Measurements from ENCODE around the gene PPP2R3B. TPM values are rescaled to one million over a fixed set of nuclear protein-coding genes. Genes with fewer than 3 reads are reported as not detected.
A peak's percentile ranks its signal among the peaks of the same experiment; 100 is the strongest.

PPP2R3B gene, protein sequence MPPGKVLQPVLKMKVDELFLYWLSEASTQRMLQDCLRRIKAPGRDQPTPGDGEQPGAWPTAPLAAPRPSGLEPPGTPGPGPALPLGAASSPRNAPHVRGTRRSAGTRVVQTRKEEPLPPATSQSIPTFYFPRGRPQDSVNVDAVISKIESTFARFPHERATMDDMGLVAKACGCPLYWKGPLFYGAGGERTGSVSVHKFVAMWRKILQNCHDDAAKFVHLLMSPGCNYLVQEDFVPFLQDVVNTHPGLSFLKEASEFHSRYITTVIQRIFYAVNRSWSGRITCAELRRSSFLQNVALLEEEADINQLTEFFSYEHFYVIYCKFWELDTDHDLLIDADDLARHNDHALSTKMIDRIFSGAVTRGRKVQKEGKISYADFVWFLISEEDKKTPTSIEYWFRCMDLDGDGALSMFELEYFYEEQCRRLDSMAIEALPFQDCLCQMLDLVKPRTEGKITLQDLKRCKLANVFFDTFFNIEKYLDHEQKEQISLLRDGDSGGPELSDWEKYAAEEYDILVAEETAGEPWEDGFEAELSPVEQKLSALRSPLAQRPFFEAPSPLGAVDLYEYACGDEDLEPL
- polyA plus RNA-seq (2012; ENCODE audit: insufficient read length, low read depth): 50.4 TPM

DNA sequence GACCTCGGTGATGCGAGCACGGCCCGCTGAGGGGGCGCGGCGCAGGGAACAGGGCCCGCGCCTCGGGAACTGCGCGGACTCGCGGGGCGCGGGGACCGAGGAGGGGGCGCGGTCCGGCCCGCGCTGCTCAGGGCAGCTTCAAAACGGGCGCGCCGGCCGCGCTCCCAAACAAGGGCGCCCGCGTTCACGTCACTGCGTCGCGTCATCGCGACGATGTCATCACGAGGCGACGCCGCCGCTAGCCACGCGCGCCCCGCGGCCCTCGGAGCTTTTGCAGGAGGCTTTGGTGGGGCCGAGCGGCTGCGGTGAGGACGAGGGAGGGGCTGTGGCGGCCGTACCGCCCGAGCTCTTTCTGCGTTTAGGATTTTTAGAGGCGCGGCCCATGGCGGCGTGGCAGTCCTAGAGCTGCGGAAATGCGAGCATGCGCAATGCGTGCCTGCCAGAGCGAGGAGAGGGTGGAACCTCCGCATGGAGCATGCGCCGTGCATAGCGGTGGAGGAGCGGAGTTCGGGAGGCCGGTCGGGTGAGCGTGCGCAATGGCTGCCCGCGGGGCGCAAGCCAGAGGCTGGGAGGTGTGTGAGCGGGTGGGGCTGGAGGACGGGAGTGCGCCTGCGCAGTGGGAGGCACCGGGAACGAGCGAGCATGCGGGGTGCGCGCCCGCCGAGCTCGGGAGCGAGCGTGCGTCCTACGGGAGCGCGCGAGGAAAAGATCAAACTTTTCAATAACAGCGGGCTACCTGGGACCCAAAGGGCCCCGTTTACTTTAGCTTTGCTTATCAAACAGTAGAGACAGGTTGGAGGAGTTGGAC lies at the start of gene PPP2R3B:
TSS of gene PPP2R3B (minus strand) at position 140 of the 808 bp plus-strand sequence. CDS start 216 bp downstream, outside the sequence.
- TF ChIP-seq REST (IDR thresholded peaks at IDR 0.05; ENCODE audit: insufficient read depth in 1 of 2, low read depth in 2 of 2, low read length in 2 of 2) (peak; percentile 21 to 64; a peak in 1 of 4 replicates), SIN3A (IDR thresholded peaks at IDR 0.05; ENCODE audit: borderline replicate concordance, insufficient read depth, low read length) (peak; percentile 89; the same call in 1 of the 2 replicates), TAF1 (IDR thresholded peaks at IDR 0.05; ENCODE audit: borderline replicate concordance, insufficient read depth, low read length) (no peak; the same call in 1 of the 2 replicates), POLR2AphosphoS5 (IDR thresholded peaks at IDR 0.05; ENCODE audit: low read depth, low read length) (peak; percentile 86)

DNA sequence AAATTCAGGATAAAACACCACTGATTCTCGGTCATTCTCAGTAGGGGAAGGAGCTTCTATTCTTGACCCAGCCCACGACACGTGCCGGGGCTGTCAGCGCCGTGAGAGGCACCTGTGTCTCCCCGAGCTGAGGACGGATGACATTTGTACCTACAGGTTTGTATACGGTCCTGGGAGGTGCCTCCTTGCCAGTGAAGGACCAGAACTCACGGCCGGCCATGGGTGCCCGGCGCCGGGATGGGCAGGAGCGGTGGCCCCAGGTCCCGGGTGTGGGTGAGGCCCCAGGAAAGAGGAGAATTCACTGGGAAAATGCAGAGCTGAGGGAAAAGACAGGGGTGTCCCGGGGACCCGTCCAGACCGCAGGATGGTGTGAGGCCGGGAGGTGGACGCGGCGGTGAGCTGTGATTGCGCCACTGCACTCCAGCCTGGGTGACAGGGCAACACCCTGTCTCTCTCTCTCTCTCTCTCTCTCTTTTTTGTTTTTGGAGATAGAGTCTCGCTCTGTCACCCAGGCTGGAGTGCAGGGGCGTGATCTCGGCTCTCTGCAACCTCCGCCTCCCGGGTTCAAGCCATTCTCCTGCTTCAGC lies 48.9 kb upstream of the PPP2R3B start:
- no peak for TF ChIP-seq POLR2AphosphoS5 (IDR thresholded peaks at IDR 0.05; ENCODE audit: low read depth, low read length)
- TF ChIP-seq REST (IDR thresholded peaks at IDR 0.05; ENCODE audit: insufficient read depth in 1 of 2, low read depth in 2 of 2, low read length in 2 of 2): no peak
- TF ChIP-seq TAF1 (IDR thresholded peaks at IDR 0.05; ENCODE audit: borderline replicate concordance, insufficient read depth, low read length): no peak
- no peak for TF ChIP-seq FOXP2 (optimal IDR thresholded peaks at IDR 0.05; ENCODE audit: borderline replicate concordance, extremely low read depth, extremely low read length, insufficient read depth)
- TF ChIP-seq SIN3A (IDR thresholded peaks at IDR 0.05; ENCODE audit: borderline replicate concordance, insufficient read depth, low read length): no peak

GRCh38 chrX:434946-435345 lies 48.2 kb upstream of the PPP2R3B start:
- TF ChIP-seq SIN3A (IDR thresholded peaks at IDR 0.05; ENCODE audit: borderline replicate concordance, insufficient read depth, low read length) (no peak), POLR2AphosphoS5 (IDR thresholded peaks at IDR 0.05; ENCODE audit: low read depth, low read length) (no peak), REST (IDR thresholded peaks at IDR 0.05; ENCODE audit: insufficient read depth in 1 of 2, low read depth in 2 of 2, low read length in 2 of 2) (no peak), TAF1 (IDR thresholded peaks at IDR 0.05; ENCODE audit: borderline replicate concordance, insufficient read depth, low read length) (no peak), FOXP2 (optimal IDR thresholded peaks at IDR 0.05; ENCODE audit: borderline replicate concordance, extremely low read depth, extremely low read length, insufficient read depth) (no peak)

GRCh38 chrX:433771-434170 lies 47.1 kb upstream of the PPP2R3B start:
- TF ChIP-seq POLR2AphosphoS5 (IDR thresholded peaks at IDR 0.05; ENCODE audit: low read depth, low read length) (no peak), FOXP2 (optimal IDR thresholded peaks at IDR 0.05; ENCODE audit: borderline replicate concordance, extremely low read depth, extremely low read length, insufficient read depth) (no peak)

- no peak for TF ChIP-seq TAF1 (IDR thresholded peaks at IDR 0.05; ENCODE audit: borderline replicate concordance, insufficient read depth, low read length)
- TF ChIP-seq REST (IDR thresholded peaks at IDR 0.05; ENCODE audit: insufficient read depth in 1 of 2, low read depth in 2 of 2, low read length in 2 of 2): no peak
- no peak for TF ChIP-seq POLR2AphosphoS5 (IDR thresholded peaks at IDR 0.05; ENCODE audit: low read depth, low read length)
- TF ChIP-seq SIN3A (IDR thresholded peaks at IDR 0.05; ENCODE audit: borderline replicate concordance, insufficient read depth, low read length): no peak
- TF ChIP-seq FOXP2 (optimal IDR thresholded peaks at IDR 0.05; ENCODE audit: borderline replicate concordance, extremely low read depth, extremely low read length, insufficient read depth): no peak
Observed at GRCh38 chrX:431492-432111, 44.9 kb upstream of the PPP2R3B start.
